Transverse colon (tissue), 4 donors: ENCODE data around the gene ALPI.

ENCODE experiments used
- CTCF ChIP-seq, 5 experiments: fragments of 200-600 bp in 3 of 5; fragments of 450-650 bp in 2 of 5; sonication (generic) in 3 of 5; IDR thresholded peaks; 1 replicate in 2 of 5; 2 replicates in 3 of 5; pipeline ENCODE4 v1.5.1; 2016 to 2017; ENCODE audit warnings: antibody characterized with exemption in 5 of 5, inconsistent platforms in 3 of 5, mild to moderate bottlenecking in 2 of 5, moderate library complexity in 1 of 5
- POLR2A ChIP-seq: fragments of 450-650 bp; IDR thresholded peaks from one replicate; pipeline ENCODE4 v1.6.1; 2016; ENCODE audit warnings: antibody characterized with exemption, mild to moderate bottlenecking, moderate library complexity
- POLR2AphosphoS5 ChIP-seq, 3 donors: sonication (generic); formaldehyde crosslinking; IDR thresholded peaks; one replicate each; pipeline ENCODE4 v1.6.1; 2016; ENCODE audit warnings: antibody characterized with exemption in 3 of 3

- TF ChIP-seq CTCF (IDR thresholded peaks at IDR 0.05) (no peak), POLR2A (no peak), POLR2AphosphoS5 (IDR thresholded peaks at IDR 0.05) (no peak)
These were observed 26.6 kb downstream of the ALPI start for GRCh38 chr2:232482301-232483238.
